Activated CD8-positive, alpha-beta memory T cell treated with anti-CD3 and anti-CD28 coated beads for 4 hours (primary cell): ENCODE data around the gene ADA.

ENCODE experiments used
- DNase-seq, 2 donors: peaks; one replicate each; pipeline ENCODE4 v3.0.0-alpha.2; 2020; ENCODE audit warnings: low read depth in 2 of 2

The ADA gene

GRCh38 chr20:44644667-44645131, 6.8 kb downstream of the ADA start:
- no peak for DNase-seq

DNA sequence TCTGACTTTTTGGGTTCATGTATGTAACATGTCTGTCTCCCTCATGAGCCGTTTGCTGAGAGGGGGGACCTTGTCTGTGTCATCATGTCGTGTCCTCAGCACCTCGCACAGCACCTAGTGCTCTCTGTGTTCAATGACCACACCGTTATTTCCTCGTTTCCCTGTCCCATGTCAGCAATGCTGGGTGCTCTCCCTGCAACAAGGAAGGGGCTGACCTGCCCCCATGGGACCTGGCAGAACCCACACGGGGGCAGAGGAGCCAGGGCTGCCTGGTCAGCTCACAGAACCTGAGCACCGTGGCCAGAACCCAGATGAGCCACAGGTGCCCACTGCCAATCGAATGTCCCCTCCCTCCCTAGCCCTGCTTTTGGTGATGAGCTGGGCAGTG, 7.3 kb downstream of the ADA start:
- no peak for DNase-seq

GRCh38 chr20:44643596-44644229, 7.8 kb downstream of the ADA start:
- DNase-seq: no peak

DNA sequence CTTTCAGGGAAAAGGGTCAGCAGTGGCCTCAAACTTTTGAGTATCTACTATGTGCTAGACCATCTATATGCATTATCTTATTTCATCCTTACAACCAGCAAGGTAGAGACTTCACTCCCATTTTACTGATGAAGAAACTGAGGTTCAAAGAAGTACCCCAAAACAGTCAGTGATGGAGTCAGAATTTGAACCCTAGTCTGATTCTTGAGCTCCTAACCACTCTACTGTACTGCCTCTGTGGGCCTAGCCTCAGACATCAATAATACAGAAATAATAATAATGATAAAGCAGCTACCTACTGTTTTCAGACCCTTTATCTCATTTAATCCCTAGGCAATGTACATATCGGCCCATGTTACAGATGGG, 8.4 kb downstream of the ADA start:
- no peak for DNase-seq

DNA sequence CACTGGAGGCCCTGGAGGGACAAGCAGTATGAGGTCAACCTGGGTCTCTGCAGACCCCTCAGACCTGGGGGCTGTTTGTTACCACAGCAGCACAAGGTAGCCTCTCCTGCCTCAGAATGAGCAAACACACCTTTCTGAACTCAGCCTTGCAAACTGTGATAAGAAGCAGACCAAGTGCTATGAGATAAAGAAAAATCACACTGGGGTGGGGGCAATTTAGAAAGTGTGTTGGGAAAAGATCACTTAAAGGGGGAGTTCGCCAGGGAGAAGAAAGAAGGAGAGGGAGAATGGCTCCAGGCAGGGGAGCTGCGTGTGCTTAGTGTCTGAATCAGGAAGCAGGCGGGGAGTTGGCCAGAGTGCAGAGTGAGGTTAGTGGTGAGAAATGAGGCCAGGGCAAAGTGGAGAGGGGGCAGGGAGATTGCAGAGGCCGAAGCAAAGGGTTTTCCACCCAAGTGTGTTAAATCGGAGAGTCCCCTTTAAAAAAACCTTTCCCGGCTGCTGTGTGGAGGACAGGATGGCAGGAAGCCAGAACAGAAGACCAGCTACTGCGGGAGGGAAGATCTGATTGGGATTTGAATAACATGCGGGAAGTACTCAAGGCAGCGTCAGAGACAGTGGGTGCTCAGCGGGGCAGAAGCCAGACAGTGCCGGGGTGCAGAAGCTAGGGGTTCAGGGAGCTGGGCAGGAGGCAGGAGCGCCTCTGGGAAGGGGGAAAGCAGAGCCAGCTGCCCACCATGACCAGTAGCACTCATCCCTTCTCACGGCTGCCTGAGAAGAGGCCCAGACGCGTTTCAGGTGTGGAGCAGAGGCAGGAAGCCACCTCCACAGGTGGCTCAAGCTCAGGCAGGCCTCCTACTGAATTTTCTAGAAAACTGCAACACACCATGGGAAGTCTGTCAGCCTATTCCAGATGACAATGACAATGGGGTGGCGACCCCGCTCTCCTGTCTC, 9.0 kb downstream of the ADA start:
- no peak for DNase-seq

GRCh38 chr20:44641325-44641724, 10.2 kb downstream of the ADA start:
- DNase-seq: no peak

GRCh38 chr20:44640522-44640921, 11.0 kb downstream of the ADA start:
- DNase-seq: no peak

DNA sequence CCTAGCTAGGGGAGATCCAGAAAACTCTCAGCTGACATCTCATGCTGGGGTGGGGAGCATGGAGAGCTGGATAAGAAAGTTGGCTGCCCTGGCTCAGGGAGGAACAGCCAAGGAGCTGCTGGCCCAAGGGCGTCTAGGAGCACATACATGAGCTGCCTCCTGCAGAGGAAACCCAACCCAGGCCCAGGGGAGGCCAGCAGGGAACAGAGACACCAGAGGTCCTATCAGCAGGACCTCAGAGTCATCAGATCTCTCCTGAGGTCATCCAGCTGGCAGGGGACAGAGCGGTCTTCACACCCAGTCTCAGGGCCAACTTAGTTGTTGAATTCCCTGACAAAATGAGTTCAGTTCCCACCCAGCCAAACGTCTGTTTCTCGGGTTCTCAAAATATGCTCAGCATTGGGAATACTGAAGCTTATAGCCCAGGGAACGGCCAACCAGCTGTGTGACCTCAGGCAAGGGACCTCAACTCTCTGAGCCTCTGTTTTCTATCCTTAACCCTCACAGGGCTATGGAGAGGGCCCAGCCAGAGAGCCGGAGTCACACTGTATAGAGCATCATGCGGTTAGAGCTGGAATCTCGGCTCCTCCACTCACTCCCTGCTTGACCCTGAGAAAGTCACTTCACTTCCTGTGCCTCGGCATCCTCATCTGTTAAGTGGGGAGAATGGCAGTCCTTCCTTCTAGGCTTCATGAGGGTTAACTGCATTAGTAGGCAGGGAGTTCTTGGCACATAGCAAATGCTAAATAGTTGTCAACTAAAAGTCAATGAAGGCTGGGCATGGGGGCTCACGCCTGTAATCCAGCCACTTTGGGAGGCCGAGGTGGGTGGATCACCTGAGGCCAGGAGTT, 13.8 kb downstream of the ADA start:
- DNase-seq: no peak

GRCh38 chr20:44637042-44637441, 14.5 kb downstream of the ADA start:
- no peak for DNase-seq

DNA sequence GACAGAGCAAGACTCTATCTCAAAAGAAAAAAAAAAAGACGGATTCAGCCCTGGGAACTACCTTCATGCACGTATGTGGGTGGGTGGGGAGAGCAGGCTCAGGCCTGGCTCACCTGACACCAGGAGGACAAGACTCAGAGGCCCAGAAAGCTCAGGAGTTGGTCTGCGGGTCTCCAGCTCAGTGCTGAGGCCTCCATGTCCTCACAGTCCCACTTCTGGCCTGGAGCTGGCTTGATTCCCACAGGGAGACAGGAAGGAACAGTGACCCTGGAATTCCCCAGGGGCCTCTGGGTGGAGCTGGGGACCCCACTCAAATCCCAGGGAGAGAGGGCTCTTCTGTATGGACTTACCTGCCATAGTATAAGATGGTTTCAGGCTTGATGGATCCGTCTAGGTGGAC, 15.6 kb downstream of the ADA start:
- DNase-seq: no peak

DNA sequence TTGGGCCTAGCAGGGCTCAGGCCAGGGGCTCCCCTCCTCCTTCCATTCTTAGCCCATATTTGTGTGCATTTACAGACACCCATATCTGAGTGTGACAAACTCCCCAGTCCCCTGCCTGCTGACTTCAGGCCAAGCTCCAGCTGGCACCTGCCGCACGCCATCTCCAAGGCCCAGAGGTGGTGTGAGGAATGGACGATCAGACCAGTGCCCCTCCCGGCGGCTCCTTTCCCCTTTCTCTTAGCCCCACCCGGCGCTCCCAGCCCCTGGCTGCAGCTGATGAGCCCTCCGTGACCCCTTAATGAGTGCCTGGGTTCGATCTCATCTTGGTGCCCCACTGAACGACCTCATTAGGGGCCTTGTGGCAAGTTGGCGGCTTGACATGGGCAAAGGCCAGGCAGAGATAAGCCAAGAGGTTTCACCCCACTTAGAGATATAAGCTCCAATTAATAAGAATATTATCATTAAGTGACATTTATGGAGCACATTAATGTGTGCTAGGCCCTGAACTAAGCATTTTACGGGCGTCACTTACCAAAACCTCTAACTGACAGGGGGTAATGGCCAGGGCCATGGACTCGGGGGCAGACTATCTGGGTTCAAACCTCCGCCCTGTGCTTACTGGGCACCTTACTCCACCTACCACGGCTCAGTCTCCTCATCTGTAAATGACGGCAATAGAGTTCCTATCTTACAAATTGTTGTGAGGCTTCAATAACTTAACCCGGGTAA, 17.5 kb downstream of the ADA start:
- no peak for DNase-seq

DNA sequence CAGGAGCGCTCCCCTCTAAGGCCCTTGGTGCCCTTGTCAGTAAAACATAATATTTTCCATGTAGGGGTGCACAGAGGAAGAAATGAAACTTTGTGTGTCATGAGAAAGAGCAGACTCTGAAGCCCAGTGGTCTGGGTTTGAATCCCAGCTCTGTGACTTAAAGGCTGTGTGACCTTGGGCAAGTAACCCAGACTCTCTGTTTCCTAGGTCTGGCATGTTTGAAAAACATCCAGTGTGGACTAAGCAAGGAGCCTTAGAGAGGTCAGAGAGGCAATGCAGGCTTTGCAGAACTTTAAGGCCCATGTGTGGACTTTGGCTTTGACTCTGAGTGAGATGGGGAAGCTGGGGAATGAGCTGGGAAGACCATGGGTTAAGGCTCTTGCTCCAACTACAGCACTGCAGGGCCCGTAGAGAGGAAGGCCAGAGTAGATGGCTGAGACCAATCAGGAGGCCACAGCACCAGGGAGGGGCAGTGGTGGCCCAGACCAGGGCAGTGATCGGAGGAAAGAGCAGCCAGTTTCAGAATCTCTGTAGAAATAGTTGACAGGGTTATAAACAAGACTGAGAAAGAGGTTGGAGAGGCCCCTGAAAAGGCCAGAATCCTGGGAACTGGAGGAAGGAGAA, 18.2 kb downstream of the ADA start:
- no peak for DNase-seq

- DNase-seq: no peak
Measured at GRCh38 chr20:44632103-44632752, 19.3 kb downstream of the ADA start.

DNA sequence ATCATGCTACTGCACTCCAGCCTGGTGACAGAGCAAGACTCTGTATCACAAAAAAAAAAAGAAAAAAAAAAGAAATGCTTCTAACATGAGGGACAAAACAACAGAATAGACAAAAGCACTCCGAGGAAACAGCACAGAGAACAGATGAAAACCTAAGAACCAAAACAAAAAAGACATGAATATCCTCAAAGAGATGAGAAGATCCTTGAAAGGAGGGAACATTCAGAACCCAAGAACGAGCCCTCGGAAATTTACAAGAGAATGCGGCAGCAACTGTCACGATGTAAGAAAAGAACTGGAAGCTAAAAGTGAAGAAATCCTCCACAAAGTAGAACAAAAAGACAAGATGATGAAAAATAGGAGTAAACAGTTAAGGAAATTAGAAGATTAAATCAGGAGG, 21.2 kb downstream of the ADA start:
- no peak for DNase-seq

DNA sequence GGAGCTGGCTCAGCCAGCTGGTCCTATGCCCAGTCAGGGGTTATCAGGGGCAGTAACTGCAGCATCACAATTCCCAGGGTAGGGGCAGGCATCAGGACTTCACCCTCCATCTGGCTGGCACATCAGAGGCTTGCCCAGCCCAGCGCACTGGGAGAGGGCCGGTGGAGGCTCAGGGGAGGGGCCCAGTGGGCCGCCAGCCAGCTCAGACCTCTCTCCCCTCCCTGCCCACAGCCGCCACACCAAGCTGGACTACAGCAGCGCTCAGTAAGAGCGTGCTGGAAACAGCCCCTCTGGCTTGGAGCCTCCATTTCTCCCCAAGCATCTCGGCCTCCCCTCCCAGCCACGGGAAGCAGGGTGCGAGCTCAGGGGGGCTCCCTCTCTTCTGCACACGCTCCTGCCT, 22.0 kb downstream of the ADA start:
- no peak for DNase-seq

GRCh38 chr20:44629017-44629385, 22.5 kb downstream of the ADA start:
- no peak for DNase-seq

DNA sequence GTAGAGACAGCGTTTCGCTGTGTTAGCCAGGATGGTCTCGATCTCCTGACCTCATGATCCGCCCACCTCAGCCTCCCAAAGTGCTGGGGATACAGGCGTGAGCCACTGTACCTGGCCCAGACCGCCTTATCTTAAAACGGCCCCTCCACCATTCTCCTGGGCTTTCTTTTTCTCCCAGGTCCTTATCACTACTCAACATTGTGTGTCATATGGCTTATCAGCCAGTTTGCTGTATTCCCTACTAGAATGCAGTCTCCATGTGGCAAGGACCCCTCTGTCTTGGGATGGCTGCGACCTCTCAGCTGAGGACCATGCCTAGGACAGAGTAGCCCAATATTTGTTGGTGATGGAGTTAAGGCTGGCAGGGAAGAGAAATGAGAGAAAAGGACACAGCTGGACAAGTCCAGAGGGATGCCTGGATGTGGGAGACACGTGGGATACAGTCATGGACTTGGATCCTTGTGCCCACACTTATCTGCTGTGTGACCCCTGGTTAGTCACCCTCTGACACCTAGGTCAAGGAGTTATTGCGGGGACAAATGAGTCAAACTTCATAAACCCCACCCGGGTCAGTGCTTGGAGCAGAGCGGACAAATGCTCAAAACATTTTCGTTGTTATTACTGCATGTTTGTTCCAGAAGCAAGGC, 24.0 kb downstream of the ADA start:
- no peak for DNase-seq

DNA sequence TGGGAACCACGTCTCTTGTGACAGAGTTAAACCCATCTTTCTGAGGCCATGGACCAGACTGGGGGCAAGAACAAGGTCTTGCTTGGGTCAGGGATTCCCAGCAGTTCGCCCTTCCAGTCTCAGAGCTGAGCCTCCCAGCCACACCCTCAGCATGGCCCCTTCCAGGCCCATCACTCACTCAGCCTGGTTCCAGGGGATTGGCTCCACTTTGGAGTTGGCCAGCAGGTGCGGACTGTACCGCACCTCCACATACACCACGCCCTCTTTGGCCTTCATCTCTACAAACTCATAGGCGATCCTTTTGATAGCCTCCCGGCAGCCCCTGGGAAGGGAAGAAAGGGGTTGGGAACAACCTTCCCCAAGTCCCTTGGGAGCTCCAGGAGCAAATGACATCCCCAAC, 25.2 kb downstream of the ADA start:
- no peak for DNase-seq

DNA sequence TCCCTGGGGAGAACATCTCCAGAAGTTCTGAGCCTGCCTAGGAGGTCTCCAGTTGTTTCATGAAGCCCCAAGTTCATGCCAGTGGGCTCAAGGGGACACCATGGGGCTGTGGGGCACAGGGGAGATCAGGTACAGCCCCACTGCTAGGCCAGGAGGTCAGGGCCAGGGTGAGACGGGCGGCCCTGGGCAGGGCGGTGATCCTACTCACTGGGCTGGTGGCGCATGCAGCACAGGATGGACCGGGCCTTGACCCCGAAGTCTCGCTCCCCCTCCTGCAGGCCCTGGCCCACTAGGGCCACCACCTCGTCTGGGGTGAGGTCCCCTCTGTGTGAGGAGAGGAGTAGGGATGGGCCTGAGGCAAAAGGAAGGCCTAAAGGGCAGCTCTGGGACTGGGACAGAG, 26.1 kb downstream of the ADA start:
- no peak for DNase-seq

DNA sequence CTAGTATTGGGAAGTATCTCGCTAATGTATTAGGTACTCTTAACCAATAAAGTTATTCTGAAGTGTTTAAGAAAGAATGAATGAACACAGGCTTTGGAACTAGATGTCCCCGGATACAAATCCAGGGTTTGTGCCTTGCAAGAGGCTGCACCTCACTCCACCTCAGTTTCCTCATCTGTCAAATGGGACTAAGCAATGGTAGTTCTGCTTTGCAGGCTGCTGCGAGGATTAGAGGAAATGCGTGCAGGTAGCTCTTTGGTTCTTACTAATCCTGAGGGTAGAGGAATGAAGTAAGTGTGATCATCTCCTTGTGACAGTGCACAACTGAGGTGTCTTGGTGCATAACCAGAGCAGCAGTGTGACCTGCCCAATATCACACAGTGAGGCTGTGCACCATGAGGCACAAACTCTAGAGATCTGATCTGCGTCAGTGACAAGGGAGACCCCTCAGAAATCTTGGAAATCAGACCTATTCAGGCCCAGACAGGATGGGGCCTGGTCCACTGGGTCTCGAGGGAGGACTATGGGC, 26.7 kb downstream of the ADA start:
- no peak for DNase-seq
